GM19372 (cell line): Measurements from ENCODE around the gene RAET1G.
"Not testable (repeated sequence)": the region's sequence is repeated elsewhere in the genome, so short reads cannot be mapped to it uniquely, and the experiment has no call there.

Source experiments
- ATAC-seq: cut with Tn5 transposase; IDR thresholded peaks from one replicate; pipeline ENCODE4 v1.9.1; 2021; ENCODE audit warnings: mild to moderate bottlenecking, low read depth, moderate library complexity; ENCODE audit not compliant: unreplicated experiment

The RAET1G gene

DNA sequence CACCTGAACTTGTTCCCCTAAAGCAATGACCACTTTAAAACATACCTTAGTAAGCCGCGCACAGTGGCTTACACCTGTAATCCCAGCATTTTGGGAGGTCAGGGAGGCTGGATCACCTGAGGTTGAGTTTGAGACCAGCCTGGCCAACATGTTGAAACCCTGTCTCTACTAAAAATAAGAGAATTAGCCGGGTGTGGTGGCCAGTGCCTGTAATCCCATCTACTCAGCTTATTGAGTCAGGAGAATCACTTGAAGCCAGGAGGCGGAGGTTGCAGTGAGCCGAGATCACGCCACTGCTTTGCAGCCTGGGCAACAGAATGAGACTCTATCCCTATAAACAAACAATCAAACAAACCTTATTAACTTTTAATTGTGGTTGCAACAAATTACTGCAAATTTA, 23.4 kb downstream of the RAET1G start:
- ATAC-seq, result no peak

DNA sequence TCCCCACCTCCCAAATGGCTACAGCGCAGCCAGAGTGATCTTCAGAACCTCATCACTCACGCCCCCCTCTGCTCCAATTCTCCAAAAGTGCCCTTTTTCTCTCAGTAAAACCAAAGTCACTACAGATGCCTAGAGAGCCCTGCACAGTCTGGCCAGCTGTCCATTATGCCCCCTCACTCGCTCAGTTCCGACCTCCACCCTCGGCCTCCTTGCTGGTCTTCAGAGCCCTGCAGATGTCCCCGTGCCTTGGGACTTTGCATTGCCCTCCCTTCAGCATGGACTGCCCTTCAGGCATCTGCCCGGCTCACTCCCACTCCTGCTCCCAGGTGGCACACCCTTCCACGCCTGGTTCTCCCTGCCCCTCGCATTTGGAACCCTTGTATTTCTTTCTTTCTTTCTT, 24.0 kb downstream of the RAET1G start:
- no peak for ATAC-seq

- ATAC-seq, result no peak
Observed at GRCh38 chr6:149897855-149898744, 24.8 kb downstream of the RAET1G start, which contains the start of gene RAET1E. Gene RAET1E, minus strand, starts transcription at chr6:149898113. Its CDS starts 7,212 bp downstream, at chr6:149890901.

GRCh38 chr6:149897015-149897697, 25.8 kb downstream of the RAET1G start:
- ATAC-seq, result no peak

- ATAC-seq, result no peak
Observed at GRCh38 chr6:149896491-149896890, 26.4 kb downstream of the RAET1G start.

GRCh38 chr6:149895833-149896271, 27.1 kb downstream of the RAET1G start:
- no peak for ATAC-seq

GRCh38 chr6:149895048-149895590, 27.8 kb downstream of the RAET1G start:
- no peak for ATAC-seq

DNA sequence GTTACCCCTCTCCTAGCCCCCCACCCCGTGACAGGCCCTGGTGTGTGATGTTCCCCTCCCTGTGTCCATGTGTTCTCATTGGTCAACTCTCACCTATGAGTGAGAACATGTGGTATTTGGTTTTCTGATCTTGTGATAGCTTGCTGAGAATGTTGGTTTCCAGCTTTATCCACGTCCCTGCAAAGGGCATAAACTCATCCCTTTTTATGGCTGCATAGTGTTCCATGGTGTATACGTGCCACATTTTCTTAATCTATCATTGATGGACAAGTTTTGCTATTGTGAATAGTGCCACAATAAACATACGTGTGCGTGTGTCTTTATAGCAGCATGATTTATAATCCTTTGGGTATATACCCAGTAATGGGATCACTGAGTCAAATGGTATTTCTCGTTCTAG, 31.1 kb downstream of the RAET1G start:
- not testable (repeated sequence) for ATAC-seq

DNA sequence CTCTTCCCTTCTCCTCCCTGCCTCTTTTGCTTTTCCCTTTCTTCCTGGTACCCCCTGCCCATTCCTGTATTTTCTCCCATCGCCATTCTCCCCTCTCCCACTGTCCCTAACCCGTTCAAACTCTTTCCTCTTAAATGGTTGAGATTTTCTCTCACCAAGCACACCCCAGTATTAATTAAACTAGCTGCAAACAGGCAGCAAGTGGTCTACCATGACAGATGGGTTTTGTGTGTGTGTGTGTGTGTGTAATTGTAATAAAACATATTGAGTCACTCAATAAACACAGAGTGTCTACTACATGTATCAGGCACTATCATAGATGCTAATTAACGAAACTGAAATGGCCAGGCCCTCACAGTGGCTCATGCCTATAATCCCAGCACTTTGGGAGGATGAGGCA, 31.7 kb downstream of the RAET1G start:
- ATAC-seq, result no peak

DNA sequence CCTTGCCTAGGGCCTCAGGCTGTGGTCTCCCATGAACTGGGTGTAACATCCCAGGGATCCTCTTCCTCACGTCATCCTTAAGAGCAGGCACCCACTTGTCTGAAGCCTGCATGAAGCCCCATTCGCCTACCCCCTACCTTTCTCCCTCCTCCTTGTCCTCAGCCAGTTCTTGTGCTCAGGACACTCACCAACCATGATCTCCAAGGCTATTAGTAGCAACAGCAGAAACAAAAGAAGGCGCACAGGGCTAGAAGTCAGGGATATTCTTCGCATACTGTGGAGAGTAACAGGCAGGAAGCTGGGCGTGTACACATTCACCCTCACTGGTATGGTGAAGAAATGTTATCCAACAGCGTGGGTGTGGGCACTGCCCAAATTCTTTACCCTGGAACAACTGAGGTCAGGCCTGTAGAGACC, 32.3 kb downstream of the RAET1G start:
- no peak for ATAC-seq

DNA sequence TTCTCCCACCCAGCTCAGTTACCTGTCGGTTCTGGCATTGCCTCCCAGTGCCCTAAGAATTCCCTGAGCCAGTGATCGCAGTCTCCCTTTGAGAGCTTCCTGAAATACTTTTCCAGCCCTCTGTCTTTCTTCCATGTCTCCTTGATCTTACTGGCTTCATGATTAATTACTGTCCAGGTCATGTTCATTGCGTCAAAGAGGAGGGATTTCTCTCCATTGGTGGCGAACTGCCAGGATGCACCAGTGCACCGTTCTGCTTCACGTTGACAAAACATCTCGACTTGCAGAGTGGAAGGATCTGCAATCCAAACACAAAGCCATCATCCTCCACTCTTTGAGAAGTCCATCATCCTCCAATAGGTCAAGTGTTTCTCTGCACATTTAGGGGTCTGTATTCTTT, 33.6 kb downstream of the RAET1G start:
- ATAC-seq, result no peak

GRCh38 chr6:149888659-149889058, 34.3 kb downstream of the RAET1G start:
- ATAC-seq, result no peak

- no peak for ATAC-seq
Observed at GRCh38 chr6:149888093-149888492, 34.8 kb downstream of the RAET1G start.

GRCh38 chr6:149887343-149887742, 35.6 kb downstream of the RAET1G start:
- no peak for ATAC-seq

DNA sequence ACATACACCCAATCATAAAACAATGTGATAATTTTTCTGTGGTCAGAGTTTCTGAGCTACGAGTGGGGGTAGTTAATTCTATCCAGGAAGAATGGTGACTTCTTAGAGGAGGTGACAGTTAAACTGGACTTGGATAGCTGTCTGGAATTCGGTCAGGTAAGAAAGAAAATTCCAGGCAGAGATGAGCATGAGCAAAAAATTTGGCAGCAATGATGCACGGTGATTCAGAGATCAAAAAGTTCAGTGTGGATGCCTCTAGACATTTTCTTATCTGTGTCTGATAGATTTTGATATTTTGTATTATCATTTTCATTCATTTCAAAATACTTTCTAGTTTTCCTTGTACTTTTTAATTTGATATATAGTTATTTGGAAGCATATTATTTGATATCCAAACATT, 37.0 kb downstream of the RAET1G start:
- no peak for ATAC-seq

- ATAC-seq, result no peak
Observed at GRCh38 chr6:149884617-149885016, 38.3 kb downstream of the RAET1G start.

- no peak for ATAC-seq
Observed at GRCh38 chr6:149884215-149884614, 38.7 kb downstream of the RAET1G start.

DNA sequence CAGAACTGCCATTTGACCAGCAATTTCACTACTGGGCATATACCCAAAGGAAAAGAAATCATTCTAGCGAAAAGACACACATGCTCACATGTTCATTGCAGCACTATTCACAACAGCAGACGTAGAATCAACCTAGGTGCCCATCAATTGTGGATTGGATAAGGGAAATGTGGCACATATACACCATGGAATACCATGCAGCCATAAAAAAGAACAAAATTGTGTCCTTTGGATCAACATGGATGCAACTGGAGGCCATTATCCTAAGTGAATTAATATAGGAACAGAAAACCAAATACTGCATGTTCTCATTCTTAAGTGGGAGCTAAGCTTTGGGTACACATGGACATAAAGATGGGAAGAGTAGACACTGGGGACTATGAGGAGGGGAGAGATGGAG, 41.1 kb downstream of the RAET1G start:
- no peak for ATAC-seq

GRCh38 chr6:149881066-149881766, 41.7 kb downstream of the RAET1G start:
- no peak for ATAC-seq

- ATAC-seq, result no peak
Observed at GRCh38 chr6:149877659-149878058, 45.3 kb downstream of the RAET1G start.
